GM12801 (cell line): Measurements from ENCODE around the gene TMEM198.

Experiments
- CTCF ChIP-seq: IDR thresholded peaks from one replicate; pipeline ENCODE4 v1.5.1; 2011; ENCODE audit warnings: control low read depth; ENCODE audit not compliant: insufficient read length; ENCODE audit errors: extremely low read depth

TMEM198 gene

DNA sequence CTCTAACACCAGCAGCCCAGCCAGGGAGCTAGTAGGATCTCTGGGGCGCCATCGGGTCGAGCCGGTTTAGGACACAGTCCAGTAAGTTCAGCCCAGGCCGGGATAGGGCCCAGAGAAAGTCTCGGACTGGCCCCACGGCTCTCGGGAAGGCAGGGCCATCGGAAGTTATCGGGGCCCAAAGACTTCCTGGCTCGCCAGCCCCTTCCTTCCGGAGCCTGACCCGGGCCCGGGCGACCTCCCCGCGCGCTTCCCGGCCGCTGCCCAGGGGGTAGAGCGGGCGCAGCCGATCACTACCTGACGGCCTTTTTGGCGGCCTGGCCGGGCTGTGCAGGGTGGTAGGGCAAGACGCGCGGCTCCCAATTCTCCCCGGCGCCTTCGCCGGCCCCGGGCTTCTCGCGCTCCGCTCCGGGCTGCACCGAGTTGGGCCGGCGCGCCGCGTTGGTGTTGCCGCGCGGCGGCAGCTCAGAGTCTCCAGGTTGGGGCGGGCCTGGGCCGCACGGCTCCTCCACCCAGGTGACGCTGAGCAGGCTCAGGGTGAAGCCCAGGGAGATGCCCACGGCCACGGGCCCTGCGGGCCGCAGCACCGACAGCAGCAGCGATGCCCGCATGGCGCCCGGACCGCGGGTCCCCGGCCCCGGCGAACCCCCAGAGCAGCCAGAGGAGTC lies 765 bp upstream of the TMEM198 start:
- no peak for TF ChIP-seq CTCF

GRCh38 chr2:219544567-219544966 lies 739 bp downstream of the TMEM198 start:
- TF ChIP-seq CTCF, result no peak

GRCh38 chr2:219545295-219545942 lies 1.6 kb downstream of the TMEM198 start:
- TF ChIP-seq CTCF, result no peak

GRCh38 chr2:219545943-219546352 lies 2.1 kb downstream of the TMEM198 start:
- TF ChIP-seq CTCF, result no peak

GRCh38 chr2:219547621-219548020 lies 3.8 kb downstream of the TMEM198 start:
- TF ChIP-seq CTCF, result no peak

GRCh38 chr2:219548990-219549389 lies 5.2 kb downstream of the TMEM198 start:
- TF ChIP-seq CTCF, result no peak

DNA sequence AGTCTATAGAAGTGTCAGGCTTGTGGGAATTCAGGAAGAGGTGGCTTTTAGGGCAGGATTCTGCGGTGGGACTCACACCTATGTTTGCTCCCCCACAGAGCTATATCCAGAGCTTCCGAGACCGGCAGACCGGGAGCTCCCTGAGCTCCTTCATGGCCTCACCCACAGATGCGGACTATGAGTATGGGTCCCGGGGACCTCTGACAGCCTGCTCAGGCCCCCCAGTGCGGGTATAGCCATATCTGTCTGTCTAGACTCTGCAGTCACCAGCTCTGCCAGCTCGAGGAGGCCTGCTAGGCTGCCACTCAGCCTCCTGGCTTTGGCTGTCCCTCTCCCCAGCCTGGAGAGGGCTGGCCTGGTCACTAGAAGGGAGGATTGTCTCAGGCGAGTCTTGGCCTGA lies 5.8 kb downstream of the TMEM198 start:
- no peak for TF ChIP-seq CTCF
